ENCODE results near the gene CEACAM21. TPM values are rescaled to one million over a fixed set of nuclear protein-coding genes. Genes with fewer than 3 reads are reported as not detected.

The CEACAM21 gene
- total RNA-seq, 1 experiment from 2014 or later = not detected

- H3K9me3 Mint-ChIP-seq = peaks cover 85 to 98% of the 10 kb centered on the region in 2 experiments
- Histone ChIP-seq H2AK5ac (ENCODE audit: insufficient read length, low read length) (no peak overlapping the region), H3T11ph (ENCODE audit: low read length) (no peak overlapping the region), H3K79me1 (ENCODE audit: insufficient read depth, low read depth, low read length, poor library complexity, severe bottlenecking) (no peaks in the 10 kb centered on the region), H3K4me1 (ENCODE audit: insufficient read depth, low read length) (no peaks in the 10 kb centered on the region), H3K9ac (ENCODE audit: extremely low read depth, insufficient read length, low read length) (no peak overlapping the region), H3K23me2 (ENCODE audit: insufficient read length, low read depth, low read length, poor library complexity, severe bottlenecking) (no peaks in the 10 kb centered on the region), H2AFZ (ENCODE audit: low read length) (no peak overlapping the region), H3K4ac (ENCODE audit: low read depth, low read length) (no peak overlapping the region), H2BK15ac (ENCODE audit: low read depth, low read length) (no peak overlapping the region), H3K56ac (ENCODE audit: insufficient read length, low read depth, low read length) (no peak overlapping the region), H3K18ac (ENCODE audit: insufficient read length, low read depth, low read length) (no peak overlapping the region), H3K14ac (ENCODE audit: insufficient read depth, low read length) (no peak overlapping the region), H3K27me3 (ENCODE audit: insufficient read depth, low read length) (no peaks in the 10 kb centered on the region), H3K23ac (ENCODE audit: insufficient read length, low read depth, low read length) (no peak overlapping the region), H4K8ac (replicated peaks; ENCODE audit: insufficient read length, low read depth, low read length) (no peak overlapping the region), H2BK12ac (ENCODE audit: insufficient read length, low read depth, low read length) (no peak overlapping the region), H3K9me3 (ENCODE audit: control insufficient read depth, low read depth, low read length) (peaks cover 63% of the 10 kb centered on the region), H4K91ac (ENCODE audit: insufficient read length, low read depth, low read length) (no peak overlapping the region), H4K20me1 (ENCODE audit: control insufficient read depth, insufficient read depth, insufficient read length) (no peaks in the 10 kb centered on the region), H3K4me2 (ENCODE audit: insufficient read depth, insufficient read length, low read length) (no peak overlapping the region), H3K79me2 (ENCODE audit: insufficient read depth, low read length) (no peaks in the 10 kb centered on the region), H2BK120ac (ENCODE audit: low read depth, low read length, poor library complexity, severe bottlenecking) (no peak overlapping the region), H2BK5ac (ENCODE audit: insufficient read length, low read length) (no peak overlapping the region), H2BK20ac (ENCODE audit: low read depth, low read length, poor library complexity, severe bottlenecking) (no peak overlapping the region), H4K5ac (ENCODE audit: insufficient read length, low read depth, low read length) (no peak overlapping the region), H3K27ac (ENCODE audit: insufficient read length, low read depth, low read length) (no peak overlapping the region)
- peak; percentile 14 for DNase-seq
- no peaks in the 10 kb centered on the region for H3K4me1 Mint-ChIP-seq
- peaks cover 4 to 19% (median 8%) of the 10 kb centered on the region in 3 experiments; a peak in 5 of 7 replicates for H3K36me3 Mint-ChIP-seq (ENCODE audit: insufficient read depth in 1 of 3, low read depth in 3 of 3)
- no peak overlapping the region for H3K27ac Mint-ChIP-seq
- TF ChIP-seq CTCF (conservative IDR thresholded peaks at IDR 0.05) = no peak
- H3K27me3 Mint-ChIP-seq (ENCODE audit: low read depth) = peaks cover 4% of the 10 kb centered on the region
- H3K4me3 Mint-ChIP-seq = no peak overlapping the region
- no CpG with 5 or more reads among the region's 4 CpGs for WGBS (ENCODE audit: extremely low coverage, insufficient read length, low lambda C conversion rate)
Observed at GRCh38 chr19:41624937-41625336, 49.0 kb downstream of the CEACAM21 start.
